Activated CD8-positive, alpha-beta memory T cell treated with anti-CD3 and anti-CD28 coated beads, Interleukin-2, amount 50 U/mL, for 24 hours (primary cell): ENCODE measurements around the gene FREM3.
"Not testable (repeated sequence)": the region's sequence is repeated elsewhere in the genome, so short reads cannot be mapped to it uniquely, and the experiment has no call there.

Experiments
- DNase-seq: peaks from one replicate; pipeline ENCODE4 v3.0.0-alpha.2; 2020; ENCODE audit errors: extremely low read depth

FREM3 gene

DNA sequence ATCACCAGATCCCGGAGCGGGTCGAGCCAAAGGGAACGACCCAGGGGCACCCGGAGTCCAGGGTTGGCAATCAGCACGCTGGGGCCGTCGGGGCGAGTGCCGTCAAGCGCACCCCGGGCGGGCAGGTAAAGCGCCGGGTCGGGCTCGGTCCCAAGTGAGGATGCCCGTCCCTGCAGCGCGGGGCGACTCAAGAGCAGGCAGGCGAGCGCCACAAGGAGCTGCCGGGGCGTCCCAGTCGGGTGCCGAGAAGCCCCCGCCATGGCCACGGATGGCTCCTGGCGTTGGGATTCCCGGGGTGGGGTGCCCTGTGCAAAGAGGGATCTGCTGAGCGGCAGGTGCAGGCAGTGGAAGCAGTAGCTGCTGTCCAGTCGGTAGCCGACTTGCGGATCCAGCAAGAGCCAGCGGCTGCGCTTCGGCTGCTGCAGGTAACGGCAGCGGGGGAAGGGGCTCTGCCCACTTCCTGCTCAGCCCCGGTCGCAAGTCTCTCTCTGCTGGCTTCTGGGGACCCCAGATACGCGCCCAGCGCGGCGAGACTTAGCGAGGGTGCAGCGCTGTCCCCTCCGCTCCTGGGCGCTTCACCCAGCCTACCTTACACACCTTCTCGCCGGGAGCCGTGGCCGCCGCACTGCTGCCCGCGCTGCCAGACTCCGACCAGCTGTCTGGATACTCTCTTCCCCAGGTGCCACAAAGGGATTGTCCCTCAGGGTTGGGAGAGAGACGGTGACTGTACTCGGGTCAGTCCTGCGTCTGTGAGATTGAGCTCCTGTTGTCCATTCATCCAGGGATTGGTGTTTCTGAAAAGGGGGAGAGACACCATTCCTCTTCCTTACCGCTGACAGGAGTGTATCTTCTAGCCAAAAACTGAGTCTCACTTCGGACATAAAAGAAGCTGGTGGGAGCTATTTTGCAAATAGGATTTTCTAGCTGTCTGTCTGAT is at the start of gene FREM3:
TSS of gene FREM3 (minus strand) at position 260 of the 937 bp plus-strand sequence. CDS start at position 260, 0 bp downstream.
- no peak for DNase-seq

DNA sequence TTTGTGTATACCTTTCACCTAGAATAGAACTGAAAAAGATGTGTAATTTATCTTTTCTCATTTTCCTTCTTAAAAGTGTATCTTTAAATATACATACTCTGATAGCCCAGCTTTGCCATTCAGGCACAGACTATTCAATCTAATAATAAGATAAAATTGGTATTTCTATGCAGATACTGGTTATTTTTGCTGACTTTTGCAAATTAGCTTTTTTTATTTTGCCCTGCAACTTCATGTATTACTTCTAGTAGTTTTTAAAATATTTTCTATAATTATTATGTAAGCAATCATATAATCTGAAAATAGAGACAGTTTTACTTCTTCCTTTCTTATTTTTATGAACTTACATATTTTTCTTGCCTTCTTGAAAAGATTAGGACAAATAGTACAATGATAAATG is 45.4 kb upstream of the FREM3 start:
- DNase-seq = no peak

- DNase-seq = no peak
These were observed 43.1 kb upstream of the FREM3 start for GRCh38 chr4:143743591-143743990.

- DNase-seq = no peak
These were observed 42.4 kb upstream of the FREM3 start for GRCh38 chr4:143742834-143743233.

DNA sequence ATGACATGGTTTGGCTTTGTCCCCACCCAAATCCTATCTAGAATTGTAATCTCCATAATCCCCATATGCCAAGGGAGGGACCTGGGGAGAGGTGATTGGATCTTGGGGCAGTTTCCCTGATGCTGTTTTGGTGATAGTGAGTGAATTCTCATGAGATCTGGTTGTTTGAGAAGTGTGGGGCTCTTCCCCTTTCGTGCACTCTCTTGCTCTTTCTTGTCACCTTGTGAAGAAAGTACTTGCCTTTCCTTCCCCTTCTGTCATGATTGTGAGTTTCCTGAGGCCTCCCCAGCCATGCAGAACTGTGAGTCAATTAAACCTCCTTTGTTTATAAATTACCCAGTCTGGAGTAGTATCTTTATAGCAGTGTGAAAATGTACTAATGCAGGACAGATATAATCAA is 36.4 kb upstream of the FREM3 start:
- DNase-seq = no peak

DNA sequence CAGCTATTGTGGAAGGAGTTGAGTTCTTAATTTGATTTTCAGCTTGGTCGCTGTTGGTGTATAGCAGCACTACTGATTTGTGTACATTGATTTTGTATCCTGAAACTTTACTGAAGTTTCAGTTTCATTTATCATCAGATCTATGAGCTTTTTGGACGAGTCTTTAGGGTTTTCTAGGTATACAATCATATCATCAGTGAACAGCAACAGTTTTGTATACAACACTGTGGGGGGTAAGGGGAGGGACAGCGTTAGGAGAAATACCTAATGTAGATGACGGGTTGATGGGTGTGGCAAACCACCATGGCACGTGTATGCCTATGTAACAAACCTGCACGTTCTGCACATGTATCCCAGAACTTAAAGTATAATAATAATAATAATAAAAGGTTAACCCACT is 35.6 kb upstream of the FREM3 start:
- not testable (repeated sequence) for DNase-seq

- no peak for DNase-seq
These were observed 27.7 kb upstream of the FREM3 start for GRCh38 chr4:143728166-143728565.

DNA sequence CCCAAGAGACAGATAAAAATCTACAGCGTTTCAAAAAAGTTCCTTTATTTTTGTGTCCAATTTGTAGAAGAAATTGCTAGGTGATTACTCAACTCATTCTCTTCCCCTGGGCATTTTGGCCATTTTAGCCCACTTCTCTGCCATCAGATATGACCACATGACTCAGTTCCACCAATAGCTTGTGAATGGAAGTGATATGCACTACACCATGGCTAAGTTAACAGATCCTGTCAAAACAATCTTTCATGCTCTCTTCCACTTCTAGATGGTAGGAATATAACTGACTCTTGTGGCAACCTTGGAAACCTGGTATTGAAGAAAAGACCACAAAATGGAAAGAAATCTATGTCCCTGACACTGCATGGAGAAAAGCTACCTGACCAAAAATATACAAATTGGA is 26.2 kb upstream of the FREM3 start:
- DNase-seq = no peak

DNA sequence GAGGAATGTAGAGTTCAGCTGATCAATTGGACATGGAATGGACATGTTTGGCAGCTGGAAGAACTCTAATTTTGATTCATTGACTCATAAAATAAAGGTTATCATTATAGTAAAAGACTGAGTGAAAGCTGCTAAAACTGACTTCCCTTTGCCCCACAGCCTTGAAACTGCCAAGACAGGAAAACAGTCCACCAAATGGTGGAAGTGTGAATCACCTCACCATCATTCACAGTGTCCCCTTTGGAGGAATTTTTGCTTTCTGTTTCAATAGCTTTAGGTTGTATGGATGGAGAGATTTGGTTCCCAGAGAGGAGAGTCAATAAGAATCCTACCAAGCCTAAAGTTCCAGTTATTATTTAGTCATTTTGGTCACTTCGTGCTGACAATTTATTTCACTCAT is 20.8 kb upstream of the FREM3 start:
- no peak for DNase-seq

DNA sequence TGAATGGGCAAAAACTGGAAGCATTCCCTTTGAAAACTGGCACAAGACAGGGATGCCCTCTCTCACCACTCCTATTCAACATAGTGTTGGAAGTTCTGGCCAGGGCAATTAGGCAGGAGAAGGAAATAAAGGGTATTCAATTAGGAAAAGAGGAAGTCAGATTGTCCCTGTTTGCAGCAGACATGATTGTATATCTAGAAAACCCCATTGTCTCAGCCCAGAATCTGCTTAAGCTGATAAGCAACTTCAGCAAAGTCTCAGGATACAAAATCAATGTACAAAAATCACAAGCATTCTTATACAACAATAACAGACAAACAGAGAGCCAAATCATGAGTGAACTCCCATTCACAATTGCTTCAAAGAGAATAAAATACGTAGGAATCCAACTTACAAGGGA is 18.3 kb upstream of the FREM3 start:
- DNase-seq = not testable (repeated sequence)

- DNase-seq = no peak
These were observed 13.6 kb upstream of the FREM3 start for GRCh38 chr4:143713955-143714625.

DNA sequence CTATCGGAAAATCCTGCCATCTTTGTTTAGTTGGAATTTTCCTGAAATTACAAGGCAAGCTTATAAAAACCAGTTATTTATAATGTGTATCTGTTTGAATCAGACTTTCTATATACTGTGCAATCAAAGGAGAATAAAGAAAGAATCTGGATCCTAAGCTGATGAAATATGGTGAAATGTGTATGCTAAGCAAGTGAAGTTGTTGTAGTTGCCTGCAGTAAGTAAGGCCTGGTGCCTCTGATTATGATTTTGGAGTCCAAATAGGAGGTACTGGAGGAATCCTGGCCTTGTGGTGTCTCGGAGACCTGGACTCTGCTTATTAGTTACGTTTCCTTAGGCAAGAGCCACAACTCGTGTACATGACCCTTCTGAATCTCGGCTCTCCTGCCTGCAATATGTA is 13.1 kb upstream of the FREM3 start:
- DNase-seq = no peak

DNA sequence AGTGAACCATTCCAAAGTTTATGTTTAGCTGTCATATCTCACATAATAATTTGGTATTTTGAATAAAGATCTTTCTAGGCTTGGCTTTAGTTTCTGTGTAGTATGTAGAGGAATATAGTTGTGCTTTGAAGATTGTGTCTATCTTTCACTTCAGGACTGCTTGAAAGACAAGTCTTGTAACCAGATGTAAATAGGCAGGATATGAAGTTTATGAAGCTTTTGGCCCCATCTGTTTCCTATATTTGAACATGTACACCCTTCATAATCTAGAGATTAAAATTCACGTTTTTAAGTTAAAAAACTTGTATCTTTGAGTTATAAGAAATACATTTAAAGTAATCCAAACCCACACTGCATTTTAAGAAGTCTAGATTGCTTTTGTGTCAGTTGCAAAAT is 11.7 kb upstream of the FREM3 start:
- no peak for DNase-seq

DNA sequence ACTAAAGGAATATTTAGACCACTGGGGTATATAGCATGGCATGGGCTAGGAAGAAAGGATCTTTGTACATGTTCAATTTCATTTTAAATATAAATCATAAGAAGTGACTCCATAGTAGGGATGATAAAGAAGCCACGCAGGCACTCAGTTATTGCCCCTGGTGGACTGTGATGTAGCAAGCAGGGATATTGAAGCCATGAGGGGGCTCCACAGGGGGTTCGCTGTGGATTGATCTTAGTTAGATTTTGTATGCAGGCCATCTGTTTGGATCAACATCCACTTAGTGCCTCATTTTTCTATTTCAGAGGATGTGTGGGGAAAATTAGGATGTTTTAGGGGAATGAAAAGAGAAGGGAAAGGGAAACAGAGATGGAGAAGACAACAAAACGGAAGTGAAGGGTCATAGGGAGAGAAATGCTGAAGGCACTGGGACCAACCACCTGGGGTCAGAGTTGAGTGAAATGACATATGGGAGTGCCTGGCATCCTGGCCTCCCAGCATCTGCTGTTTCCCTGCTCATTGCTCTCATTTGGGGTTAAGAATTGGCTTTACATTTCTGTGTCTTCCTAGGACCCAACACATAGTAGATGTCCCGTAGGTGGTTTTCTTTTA is 11.2 kb upstream of the FREM3 start:
- DNase-seq = no peak

DNA sequence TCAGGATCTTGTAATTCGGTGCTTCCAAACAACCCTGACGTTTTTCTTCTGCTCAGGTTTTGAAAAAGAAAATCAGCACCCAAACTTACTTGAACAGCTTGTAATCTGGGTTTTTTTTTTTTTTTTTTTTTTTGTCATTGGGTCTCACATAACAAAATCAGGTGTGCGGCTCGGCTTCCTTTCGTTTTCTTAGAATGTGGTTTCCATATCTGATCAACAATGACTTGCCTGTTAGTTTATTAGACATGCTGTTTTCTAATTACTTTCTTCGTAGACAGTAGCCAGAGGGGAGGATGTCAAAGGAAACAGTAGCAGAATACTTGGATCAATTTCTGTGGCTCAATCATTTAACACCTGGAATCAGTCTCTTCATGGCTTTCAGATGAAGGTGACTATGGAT is 890 bp upstream of the FREM3 start:
- no peak for DNase-seq

DNA sequence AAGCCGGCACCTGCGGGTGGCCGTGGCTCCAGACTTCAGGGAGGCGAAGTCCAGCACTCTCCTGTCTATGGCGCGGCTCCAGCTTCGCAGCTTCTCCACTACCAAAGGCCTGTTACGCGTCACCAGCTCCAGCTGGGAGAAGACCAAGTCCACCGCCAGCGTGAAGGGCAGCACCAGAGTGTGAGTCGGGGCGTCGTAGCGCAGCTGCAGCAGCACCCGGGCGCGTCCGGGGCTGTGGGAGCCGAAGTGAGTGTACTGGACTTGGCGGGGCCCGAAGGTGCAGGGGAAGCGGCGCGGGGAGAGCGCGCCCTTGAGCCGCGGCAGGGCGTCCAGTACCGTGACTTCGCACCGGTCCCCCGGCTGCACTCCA is 444 bp downstream of the FREM3 start:
- no peak for DNase-seq

- DNase-seq = no peak
These were observed 987 bp downstream of the FREM3 start for GRCh38 chr4:143699331-143700045.

DNA sequence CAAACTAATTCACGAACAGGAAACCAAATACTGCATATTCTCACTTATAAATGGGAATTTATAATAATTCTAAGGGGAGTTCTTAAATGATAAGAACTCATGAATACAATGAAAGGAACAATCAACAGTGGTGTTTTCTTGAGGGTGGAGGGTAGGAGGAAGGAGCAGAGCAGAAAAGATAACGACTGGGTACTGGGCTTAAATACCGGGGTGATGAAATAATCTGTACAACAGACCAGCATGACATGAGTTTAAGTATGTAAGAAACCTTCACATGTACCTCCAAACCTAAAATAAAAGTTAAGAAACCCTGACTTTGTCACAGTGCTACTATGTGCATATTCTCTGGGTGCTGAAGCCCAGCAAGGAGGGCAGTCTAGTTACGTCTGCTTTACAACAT is 6.6 kb downstream of the FREM3 start:
- DNase-seq = no peak

GRCh38 chr4:143692241-143692640 is 8.2 kb downstream of the FREM3 start:
- no peak for DNase-seq

- no peak for DNase-seq
These were observed 21.0 kb downstream of the FREM3 start for GRCh38 chr4:143679434-143679833.

GRCh38 chr4:143673629-143674028 is 26.8 kb downstream of the FREM3 start:
- DNase-seq = not testable (repeated sequence)

DNA sequence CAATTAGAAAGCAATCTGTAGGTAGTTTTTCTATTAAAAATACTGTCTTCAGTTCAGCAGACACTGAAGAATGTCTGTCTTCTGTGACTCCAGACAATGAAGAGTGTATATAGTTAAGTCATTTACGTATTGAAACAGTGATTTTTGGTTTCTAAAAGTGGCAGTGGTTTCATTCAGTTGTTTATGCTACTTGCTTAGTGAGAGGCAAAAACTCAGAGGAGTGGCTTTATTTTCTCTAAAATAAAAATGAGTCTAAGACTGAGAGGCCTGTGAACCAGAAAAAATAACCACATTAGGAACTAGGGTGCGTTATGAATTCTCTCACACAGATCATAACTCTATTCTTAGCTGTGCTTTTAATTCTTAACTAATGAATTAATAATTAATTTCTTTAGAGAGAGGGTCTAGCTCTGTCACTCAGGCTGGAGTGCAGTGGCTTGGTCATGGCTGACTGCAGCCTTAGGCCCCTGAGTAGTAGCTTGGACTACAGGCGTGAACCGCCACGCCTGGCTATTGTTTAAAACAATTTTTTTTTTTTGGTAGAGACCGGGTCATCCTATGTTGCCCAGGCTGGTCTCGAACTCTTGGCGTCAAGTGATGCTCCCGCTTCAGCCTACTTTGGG is 31.4 kb downstream of the FREM3 start:
- no peak for DNase-seq
